Measurements from ENCODE around the gene CLEC16A.

Gene CLEC16A

GRCh38 chr16:11224894-11225676 is 280.7 kb downstream of the CLEC16A start:
- no peak overlapping the region for H3K27ac ChIP-seq (ENCODE audit: low read depth, low read length)

GRCh38 chr16:11225677-11226549 is 281.5 kb downstream of the CLEC16A start:
- Histone ChIP-seq H3K9me3 (ENCODE audit: control insufficient read depth, insufficient read depth, low read depth, low read length) (no peaks in the 10 kb centered on the region), H3K27ac (ENCODE audit: low read depth, low read length) (no peak overlapping the region), H3K9ac (ENCODE audit: low read length) (no peak overlapping the region), H3K36me3 (ENCODE audit: control insufficient read depth, insufficient read depth, low read length) (no peaks in the 10 kb centered on the region), H3K4me3 (ENCODE audit: low read depth, low read length) (no peak overlapping the region), H3K4me1 (ENCODE audit: control insufficient read depth, insufficient read depth, low read length) (peaks cover 7% of the 10 kb centered on the region; the same call in 1 of the 2 replicates), H3K27me3 (ENCODE audit: control insufficient read depth, insufficient read depth, low read length) (no peaks in the 10 kb centered on the region)

More at GRCh38 chr16:11224894-11225676, 280.7 kb downstream of the CLEC16A start:
- H3K9me3 ChIP-seq (ENCODE audit: control insufficient read depth, insufficient read depth, low read depth, low read length), result no peaks in the 10 kb centered on the region
- H3K4me3 ChIP-seq (ENCODE audit: low read depth, low read length), result no peak overlapping the region
- no peaks in the 10 kb centered on the region for H3K27me3 ChIP-seq (ENCODE audit: control insufficient read depth, insufficient read depth, low read length)
- H3K9ac ChIP-seq (ENCODE audit: low read length), result no peak overlapping the region
- no peaks in the 10 kb centered on the region for H3K36me3 ChIP-seq (ENCODE audit: control insufficient read depth, insufficient read depth, low read length)
- H3K4me1 ChIP-seq (ENCODE audit: control insufficient read depth, insufficient read depth, low read length), result peaks cover 7% of the 10 kb centered on the region; the same call in 1 of the 2 replicates

GRCh38 chr16:11229432-11229831 is 285.1 kb downstream of the CLEC16A start:
- peaks cover 10% of the 10 kb centered on the region for H3K4me1 ChIP-seq (ENCODE audit: control insufficient read depth, insufficient read depth, low read length)
- no peaks in the 10 kb centered on the region for H3K9me3 ChIP-seq (ENCODE audit: control insufficient read depth, insufficient read depth, low read depth, low read length)
- H3K27me3 ChIP-seq (ENCODE audit: control insufficient read depth, insufficient read depth, low read length), result no peaks in the 10 kb centered on the region
- no peak overlapping the region for H3K4me3 ChIP-seq (ENCODE audit: low read depth, low read length)
- H3K9ac ChIP-seq (ENCODE audit: low read length), result no peak overlapping the region
- H3K36me3 ChIP-seq (ENCODE audit: control insufficient read depth, insufficient read depth, low read length), result no peaks in the 10 kb centered on the region
- no peak overlapping the region for H3K27ac ChIP-seq (ENCODE audit: low read depth, low read length)

- no peak overlapping the region for H3K27ac ChIP-seq (ENCODE audit: low read depth, low read length)
- no peak overlapping the region for H3K9ac ChIP-seq (ENCODE audit: low read length)
- no peaks in the 10 kb centered on the region for H3K27me3 ChIP-seq (ENCODE audit: control insufficient read depth, insufficient read depth, low read length)
- H3K4me1 ChIP-seq (ENCODE audit: control insufficient read depth, insufficient read depth, low read length), result peaks cover 9% of the 10 kb centered on the region; the same call in 1 of the 2 replicates
- H3K4me3 ChIP-seq (ENCODE audit: low read depth, low read length), result no peak overlapping the region
- no peaks in the 10 kb centered on the region for H3K9me3 ChIP-seq (ENCODE audit: control insufficient read depth, insufficient read depth, low read depth, low read length)
- H3K36me3 ChIP-seq (ENCODE audit: control insufficient read depth, insufficient read depth, low read length), result no peaks in the 10 kb centered on the region
Measured at GRCh38 chr16:11229906-11230305, 285.5 kb downstream of the CLEC16A start.

GRCh38 chr16:11231367-11231970 is 287.1 kb downstream of the CLEC16A start:
- Histone ChIP-seq H3K36me3 (ENCODE audit: control insufficient read depth, insufficient read depth, low read length) (no peaks in the 10 kb centered on the region), H3K9ac (ENCODE audit: low read length) (no peak overlapping the region)

More at GRCh38 chr16:11231367-11231970, 287.1 kb downstream of the CLEC16A start:
- no peak overlapping the region for H3K27ac ChIP-seq (ENCODE audit: low read depth, low read length)
- no peaks in the 10 kb centered on the region for H3K27me3 ChIP-seq (ENCODE audit: control insufficient read depth, insufficient read depth, low read length)
- peaks cover 9% of the 10 kb centered on the region; the same call in 1 of the 2 replicates for H3K4me1 ChIP-seq (ENCODE audit: control insufficient read depth, insufficient read depth, low read length)
- H3K4me3 ChIP-seq (ENCODE audit: low read depth, low read length), result no peak overlapping the region
- H3K9me3 ChIP-seq (ENCODE audit: control insufficient read depth, insufficient read depth, low read depth, low read length), result no peaks in the 10 kb centered on the region
